Activated naive CD8-positive, alpha-beta T cell treated with anti-CD3 and anti-CD28 coated beads, Interleukin-2, amount 10 ng/mL, durations not matched to agents 7 days and 5 days (primary cell): ENCODE results near the gene ZFHX3. TPM values are rescaled to one million over a fixed set of nuclear protein-coding genes. Genes with fewer than 3 reads are reported as not detected.
"Not testable (repeated sequence)": the region's sequence is repeated elsewhere in the genome, so short reads cannot be mapped to it uniquely, and the experiment has no call there.

Source experiments
- ATAC-seq: fragments of 150-1000 bp; cut with Tn5 transposase; one replicate; pipeline ENCODE4 v1.10.0; 2021; ENCODE audit warnings: low read depth, moderate library complexity
- POLR2A ChIA-PET: fragments of 350-600 bp; sonication (Branson Sonifier 250); formaldehyde crosslinking; loops from one replicate; lab custom pipeline; 2021; ENCODE audit warnings: antibody characterized with exemption; lab: Charles Lee
- DNase-seq: peaks from one replicate; pipeline ENCODE4 v3.0.0; 2021
- H3K27ac Mint-ChIP-seq: one replicate; pipeline ENCODE4 v1.8.0; 2022; ENCODE audit warnings: mild to moderate bottlenecking, mixed read lengths
- H3K27me3 Mint-ChIP-seq: one replicate; pipeline ENCODE4 v1.8.0; 2022; ENCODE audit warnings: mild to moderate bottlenecking, moderate library complexity, mixed read lengths
- H3K36me3 Mint-ChIP-seq: one replicate; pipeline ENCODE4 v1.8.0; 2021; ENCODE audit warnings: mild to moderate bottlenecking, mixed read lengths
- H3K4me1 Mint-ChIP-seq: one replicate; pipeline ENCODE4 v1.8.0; 2021; ENCODE audit warnings: mixed read lengths
- H3K4me3 Mint-ChIP-seq: one replicate; pipeline ENCODE4 v1.8.0; 2022; ENCODE audit warnings: mild to moderate bottlenecking, moderate library complexity, mixed read lengths
- H3K9me3 Mint-ChIP-seq: one replicate; pipeline ENCODE4 v1.8.0; 2021; ENCODE audit warnings: mixed read lengths
- total RNA-seq, 2 experiments: library from RNA; stranded (reverse); gene quantifications; one replicate each; pipeline ENCODE4 v1.2.3, GENCODE V29; 2021

Gene ZFHX3
- total RNA-seq, 2 experiments from 2014 or later, result 1.1 to 1.6 TPM

DNA sequence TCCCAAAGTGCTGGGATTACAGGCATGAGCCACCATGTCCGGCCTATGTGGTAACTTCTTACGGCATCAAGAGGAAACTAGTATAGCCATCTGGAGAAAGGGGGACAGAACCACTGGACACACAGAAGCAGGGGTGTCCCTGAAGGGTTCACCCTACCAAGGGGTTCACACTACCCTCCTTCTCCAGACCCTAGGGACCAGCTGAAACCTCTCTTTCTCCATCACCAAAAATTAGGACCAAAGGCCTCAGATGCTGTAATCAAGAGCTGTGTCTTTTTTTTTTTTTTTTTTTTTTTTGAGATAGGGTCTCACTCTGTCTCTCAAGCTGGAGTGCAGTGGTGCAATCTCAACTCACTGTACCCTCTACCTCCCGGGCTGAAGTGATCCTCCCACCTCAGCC lies 33.2 kb downstream of the ZFHX3 start:
- no peaks in the 10 kb centered on the region for H3K36me3 Mint-ChIP-seq
- ATAC-seq, result no peak
- H3K27me3 Mint-ChIP-seq, result peaks cover 3% of the 10 kb centered on the region
- POLR2A ChIA-PET, result interaction anchor here (0.7 kb wide), 1 partner anchor 1350 kb away, joined by 3 read pairs; no protein-coding TSS in a partner anchor
- DNase-seq, result no peak
- no peak overlapping the region for H3K4me3 Mint-ChIP-seq
- no peak overlapping the region for H3K27ac Mint-ChIP-seq
- no peaks in the 10 kb centered on the region for H3K9me3 Mint-ChIP-seq
- H3K4me1 Mint-ChIP-seq, result no peaks in the 10 kb centered on the region

DNA sequence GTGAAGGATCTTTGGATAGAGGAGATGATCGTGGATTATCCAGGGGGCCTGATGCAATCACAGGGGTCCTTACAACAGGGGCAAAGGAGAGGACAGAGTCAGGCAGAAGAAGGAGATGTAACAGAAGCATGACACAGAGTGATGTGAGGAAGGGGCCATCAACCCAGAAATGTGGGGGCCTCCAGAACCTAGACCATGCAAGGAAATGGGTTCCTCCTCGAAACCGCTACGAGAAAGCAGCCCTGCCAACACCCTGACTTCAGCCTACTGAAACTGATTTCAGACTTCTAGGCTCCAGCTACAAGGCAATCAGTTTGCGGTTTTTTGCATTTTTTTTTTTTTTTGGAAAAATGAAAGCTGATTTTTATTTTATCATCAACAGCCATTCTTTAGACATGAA lies 34.0 kb downstream of the ZFHX3 start:
- ATAC-seq (no peak), DNase-seq (no peak)
- Mint-ChIP-seq H3K36me3 (no peaks in the 10 kb centered on the region), H3K9me3 (no peaks in the 10 kb centered on the region), H3K4me1 (no peaks in the 10 kb centered on the region), H3K27ac (no peak overlapping the region), H3K27me3 (peaks cover 9% of the 10 kb centered on the region), H3K4me3 (no peak overlapping the region)
- POLR2A ChIA-PET, result interaction anchor here (0.7 kb wide), 1 partner anchor 24 kb away, joined by 5 read pairs; no protein-coding TSS in a partner anchor

DNA sequence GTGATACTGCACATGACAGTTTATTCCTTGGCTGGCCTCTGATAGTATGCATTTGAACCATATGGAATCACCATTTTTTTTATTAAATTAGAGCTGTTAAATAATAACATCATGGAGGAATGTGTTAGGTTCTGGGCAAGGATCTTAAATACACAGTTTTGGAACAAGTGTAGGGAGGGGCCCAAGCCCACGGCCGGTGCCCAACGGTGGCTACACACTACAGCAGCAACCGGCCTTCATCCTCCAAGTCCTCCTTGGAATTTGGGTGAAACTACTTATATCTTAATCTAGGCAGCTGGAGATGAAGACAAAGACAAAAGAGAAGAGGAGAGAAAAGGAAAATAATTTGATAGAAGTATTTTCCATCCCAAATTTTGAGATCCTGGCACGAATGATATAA lies 35.6 kb downstream of the ZFHX3 start:
- DNase-seq, result no peak
- Mint-ChIP-seq H3K27me3 (peaks cover 17% of the 10 kb centered on the region), H3K36me3 (no peaks in the 10 kb centered on the region), H3K4me1 (no peaks in the 10 kb centered on the region), H3K4me3 (no peak overlapping the region), H3K27ac (no peak overlapping the region), H3K9me3 (no peaks in the 10 kb centered on the region)
- no peak for ATAC-seq
- POLR2A ChIA-PET, result no interaction called here

DNA sequence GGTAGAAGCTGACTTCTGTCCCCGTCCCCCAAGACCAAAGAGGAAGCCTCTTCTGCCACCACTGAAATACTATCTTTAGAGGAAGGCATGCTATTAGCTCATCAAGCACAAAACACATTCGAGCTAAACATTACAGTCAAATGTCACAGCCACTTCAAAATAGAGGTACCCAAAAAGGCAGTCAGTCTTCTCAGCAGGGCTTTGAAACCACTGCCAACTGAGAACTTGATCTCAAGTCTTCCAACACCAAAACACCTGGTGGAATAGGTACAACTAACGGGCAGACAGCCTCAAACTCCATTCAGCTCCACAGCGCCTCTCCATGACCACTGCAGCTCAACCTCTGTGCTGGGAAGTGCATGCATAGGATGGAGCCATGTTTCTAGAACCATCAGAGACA lies 36.0 kb downstream of the ZFHX3 start:
- Mint-ChIP-seq H3K27me3 (peaks cover 17% of the 10 kb centered on the region), H3K4me1 (no peaks in the 10 kb centered on the region), H3K36me3 (no peaks in the 10 kb centered on the region), H3K4me3 (no peak overlapping the region), H3K27ac (no peak overlapping the region), H3K9me3 (no peaks in the 10 kb centered on the region)
- POLR2A ChIA-PET, result no interaction called here
- no peak for DNase-seq
- ATAC-seq, result no peak

DNA sequence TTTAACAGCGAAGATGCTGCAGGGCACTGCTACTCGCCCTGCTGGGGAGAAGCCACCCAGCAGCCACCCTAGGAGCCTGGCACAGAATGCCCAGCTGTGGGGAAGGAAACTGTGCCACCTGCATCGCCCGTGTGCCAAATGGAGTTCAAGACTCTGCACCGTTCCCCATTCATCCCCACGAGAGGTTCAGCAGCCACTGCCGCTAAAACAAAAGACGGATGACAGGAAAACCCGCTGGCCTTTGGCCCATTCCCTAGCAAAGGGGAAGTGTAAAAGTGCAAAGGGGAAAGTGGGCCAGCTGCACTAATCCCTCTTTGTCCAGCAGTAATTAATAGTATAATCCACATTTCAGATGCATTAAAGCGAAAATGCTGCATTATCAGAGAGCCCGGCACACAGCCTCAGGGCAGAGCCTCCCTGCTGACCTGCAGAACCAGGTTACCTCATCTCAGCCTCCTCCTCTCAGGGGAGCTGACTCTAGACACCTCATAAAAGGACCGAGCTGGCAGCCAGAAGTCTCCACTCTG lies 37.7 kb downstream of the ZFHX3 start:
- H3K27me3 Mint-ChIP-seq, result peaks cover 17% of the 10 kb centered on the region
- DNase-seq, result no peak
- H3K36me3 Mint-ChIP-seq, result no peaks in the 10 kb centered on the region

DNA sequence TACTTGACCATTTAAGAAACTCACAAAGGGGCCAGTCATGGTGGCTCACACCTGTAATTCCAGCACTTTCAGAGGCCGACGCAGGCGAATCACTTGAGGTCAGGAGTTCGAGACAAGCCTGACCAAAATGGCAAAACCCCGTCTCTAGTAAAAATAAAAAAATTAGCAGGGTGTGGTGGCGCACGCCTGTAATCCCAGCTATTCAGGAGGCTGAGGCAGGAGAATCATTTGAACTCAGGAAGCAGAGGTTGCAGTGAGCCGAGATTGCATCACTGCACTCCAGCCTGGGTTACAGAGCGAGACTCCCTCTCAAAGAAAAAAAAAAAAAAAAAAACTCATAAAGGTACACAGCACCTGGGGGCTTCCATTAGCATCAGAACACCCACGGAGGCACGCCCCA lies 38.2 kb downstream of the ZFHX3 start:
- H3K4me3 Mint-ChIP-seq, DNase-seq, H3K4me1 Mint-ChIP-seq: not testable (repeated sequence)

More for the DNA sequence above, 37.7 kb downstream of the ZFHX3 start:
- no peak for ATAC-seq
- Mint-ChIP-seq H3K4me3 (no peak overlapping the region), H3K27ac (no peak overlapping the region), H3K4me1 (no peaks in the 10 kb centered on the region), H3K9me3 (no peaks in the 10 kb centered on the region)
- POLR2A ChIA-PET, result no interaction called here

DNA sequence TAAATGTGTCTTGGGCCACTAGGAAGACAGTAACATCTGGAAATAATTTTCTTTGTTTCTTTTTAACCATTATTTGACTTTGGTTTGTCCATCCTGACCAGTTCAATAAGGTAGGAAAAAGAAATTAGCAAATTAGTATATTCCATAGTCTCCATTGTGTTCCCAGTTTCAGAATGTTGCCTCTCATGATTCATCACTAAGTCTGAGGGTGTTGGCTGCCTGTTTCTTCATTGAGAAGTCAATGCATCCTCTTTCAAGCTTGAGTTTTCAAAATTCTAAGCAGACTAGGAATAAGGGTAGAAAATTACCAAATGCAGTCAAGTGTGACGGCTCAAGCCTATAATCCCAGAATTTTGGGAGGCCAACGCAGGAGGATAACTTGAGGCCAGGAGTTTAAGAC lies 41.9 kb downstream of the ZFHX3 start:
- DNase-seq (no peak), ATAC-seq (no peak)
- Mint-ChIP-seq H3K27me3 (peaks cover 20% of the 10 kb centered on the region), H3K36me3 (no peaks in the 10 kb centered on the region), H3K27ac (no peak overlapping the region), H3K9me3 (peaks cover 1% of the 10 kb centered on the region), H3K4me1 (no peaks in the 10 kb centered on the region), H3K4me3 (no peak overlapping the region)
- POLR2A ChIA-PET, result no interaction called here

More for the DNA sequence above, 38.2 kb downstream of the ZFHX3 start:
- H3K36me3 Mint-ChIP-seq, H3K9me3 Mint-ChIP-seq, ATAC-seq, H3K27ac Mint-ChIP-seq, POLR2A ChIA-PET: not testable (repeated sequence)
- peaks cover 17% of the 10 kb centered on the region for H3K27me3 Mint-ChIP-seq

DNA sequence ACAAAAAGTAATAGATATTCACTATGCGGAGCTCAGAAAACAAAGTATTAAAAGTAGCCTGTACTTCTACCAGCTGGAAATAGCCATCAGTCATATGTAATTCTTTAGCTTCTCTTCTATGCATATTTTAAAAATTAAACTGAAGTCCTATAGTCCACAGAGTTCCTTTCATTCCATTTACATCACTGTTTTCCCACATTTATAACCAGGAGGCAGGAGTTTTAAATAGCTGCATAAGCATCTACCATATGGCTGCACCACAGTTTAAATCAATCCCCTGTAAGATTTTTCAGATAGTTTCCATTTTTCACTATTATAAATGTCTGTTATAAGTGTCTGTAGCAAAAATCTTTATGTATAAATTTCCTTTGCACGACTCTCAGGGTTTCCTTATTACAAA lies 45.1 kb downstream of the ZFHX3 start:
- H3K4me3 Mint-ChIP-seq, result no peak overlapping the region
- no peaks in the 10 kb centered on the region for H3K4me1 Mint-ChIP-seq
- no peak overlapping the region for H3K27ac Mint-ChIP-seq
- H3K36me3 Mint-ChIP-seq, result no peaks in the 10 kb centered on the region
- peaks cover 2% of the 10 kb centered on the region for H3K27me3 Mint-ChIP-seq
- POLR2A ChIA-PET, result no interaction called here
- ATAC-seq (no peak), DNase-seq (no peak)
- H3K9me3 Mint-ChIP-seq, result peaks cover 4% of the 10 kb centered on the region

DNA sequence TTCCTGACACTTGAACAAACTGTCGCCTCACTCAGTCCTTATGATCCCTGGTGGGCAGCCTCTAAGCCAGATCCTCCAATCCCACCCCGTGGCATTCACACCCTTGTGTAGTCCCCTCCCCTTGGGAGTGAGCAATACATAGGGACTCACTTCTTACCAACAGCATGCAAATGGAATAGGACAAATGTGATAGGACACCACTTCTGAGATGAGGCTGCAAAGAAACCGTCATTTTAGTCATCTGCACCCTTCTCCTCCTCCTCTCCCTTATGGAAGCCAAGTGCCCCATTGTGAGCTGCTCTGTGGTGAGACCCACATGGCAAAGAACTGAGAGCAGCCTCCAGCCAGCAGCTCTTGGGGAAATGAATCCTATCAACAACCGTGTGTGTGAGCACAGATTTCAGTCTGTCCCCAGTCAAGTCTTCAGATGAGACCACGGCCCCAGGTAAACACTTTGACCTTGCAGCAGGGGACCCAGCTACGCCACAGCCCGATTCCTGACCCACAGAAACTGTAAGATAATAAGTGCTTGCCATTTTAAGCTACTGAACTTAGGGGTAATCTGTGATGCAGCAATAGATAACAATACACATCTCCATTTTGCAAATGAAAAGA lies 46.9 kb downstream of the ZFHX3 start:
- peaks cover 2% of the 10 kb centered on the region for H3K27me3 Mint-ChIP-seq
- ATAC-seq (no peak), DNase-seq (no peak)
- no peaks in the 10 kb centered on the region for H3K4me1 Mint-ChIP-seq
- H3K4me3 Mint-ChIP-seq, result no peak overlapping the region
- POLR2A ChIA-PET, result no interaction called here
- H3K36me3 Mint-ChIP-seq, result no peaks in the 10 kb centered on the region
- H3K9me3 Mint-ChIP-seq, result peaks cover 4% of the 10 kb centered on the region
- no peak overlapping the region for H3K27ac Mint-ChIP-seq

DNA sequence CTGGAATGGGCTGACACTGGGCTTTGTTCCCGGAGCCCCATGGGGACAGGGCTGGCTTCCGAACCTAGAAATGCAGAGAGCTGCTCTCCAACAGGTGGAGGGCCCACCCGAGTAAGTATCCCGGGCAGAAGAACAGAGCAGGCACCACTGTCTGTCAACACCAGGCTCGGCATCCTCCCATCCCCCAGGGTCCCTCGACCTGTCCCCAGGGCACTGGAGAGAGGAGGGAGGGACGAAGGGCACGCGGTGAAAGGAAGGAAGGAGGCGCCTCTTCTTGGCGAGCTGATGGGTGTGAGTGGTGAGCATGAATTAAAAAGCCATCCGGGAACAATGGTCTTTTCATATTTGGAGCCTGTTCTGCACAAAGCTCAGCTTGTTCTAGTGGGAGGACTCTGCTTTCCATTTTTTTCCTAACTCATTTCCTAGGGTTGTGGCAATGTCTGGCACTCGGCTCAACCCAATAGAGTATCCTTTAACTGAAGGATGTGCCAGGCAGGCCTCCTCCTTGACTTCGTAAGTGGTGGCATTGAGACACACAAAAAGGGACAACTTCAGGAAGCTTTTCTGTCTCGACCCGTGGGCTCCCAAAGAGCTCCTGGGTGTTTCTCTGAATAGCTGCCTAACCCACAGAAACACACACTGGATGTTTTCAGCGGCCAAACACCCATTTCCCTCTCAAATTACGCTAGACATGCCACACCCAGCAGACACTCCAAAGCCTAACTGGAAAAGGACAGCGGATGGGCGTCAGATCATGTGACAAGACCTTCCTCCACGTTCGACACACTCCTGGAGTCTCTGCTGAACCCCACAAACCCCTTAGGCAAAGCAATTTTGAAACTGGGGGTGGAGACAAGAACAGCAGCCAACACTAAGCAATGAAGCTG lies 47.7 kb downstream of the ZFHX3 start:
- Mint-ChIP-seq H3K27me3 (peaks cover 2% of the 10 kb centered on the region), H3K36me3 (no peaks in the 10 kb centered on the region), H3K9me3 (peaks cover 4% of the 10 kb centered on the region), H3K27ac (no peak overlapping the region), H3K4me3 (no peak overlapping the region), H3K4me1 (no peaks in the 10 kb centered on the region)
- ATAC-seq (no peak), DNase-seq (no peak)
- POLR2A ChIA-PET, result no interaction called here

DNA sequence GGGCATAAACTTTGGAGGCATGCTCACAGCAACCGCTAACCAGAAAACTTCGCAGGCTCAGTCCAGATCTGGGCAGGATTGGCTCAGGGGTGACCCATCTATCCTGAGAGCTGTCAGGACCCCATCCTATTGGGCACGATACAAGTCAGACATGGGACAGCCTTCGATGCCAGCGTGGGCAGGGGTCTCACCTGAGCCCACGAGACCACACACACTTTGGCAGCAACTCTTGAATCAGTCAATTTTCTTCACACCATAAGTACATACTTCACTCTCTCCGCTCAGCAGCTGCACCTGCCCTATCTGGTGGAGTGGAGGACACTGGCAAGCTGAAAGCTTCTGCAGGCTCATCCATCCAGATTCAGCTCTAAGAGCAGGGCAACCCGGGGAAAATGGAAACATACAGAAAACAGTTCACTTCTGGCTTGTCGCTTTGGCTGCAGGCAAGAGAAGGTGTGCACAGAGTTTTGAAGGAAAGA lies 48.3 kb downstream of the ZFHX3 start:
- H3K27ac Mint-ChIP-seq, result no peak overlapping the region
- ATAC-seq, result no peak
- no peak overlapping the region for H3K4me3 Mint-ChIP-seq
- H3K36me3 Mint-ChIP-seq, result no peaks in the 10 kb centered on the region
- peaks cover 2% of the 10 kb centered on the region for H3K27me3 Mint-ChIP-seq
- no peaks in the 10 kb centered on the region for H3K4me1 Mint-ChIP-seq
- peaks cover 2% of the 10 kb centered on the region for H3K9me3 Mint-ChIP-seq
- POLR2A ChIA-PET, result no interaction called here
- DNase-seq, result no peak

DNA sequence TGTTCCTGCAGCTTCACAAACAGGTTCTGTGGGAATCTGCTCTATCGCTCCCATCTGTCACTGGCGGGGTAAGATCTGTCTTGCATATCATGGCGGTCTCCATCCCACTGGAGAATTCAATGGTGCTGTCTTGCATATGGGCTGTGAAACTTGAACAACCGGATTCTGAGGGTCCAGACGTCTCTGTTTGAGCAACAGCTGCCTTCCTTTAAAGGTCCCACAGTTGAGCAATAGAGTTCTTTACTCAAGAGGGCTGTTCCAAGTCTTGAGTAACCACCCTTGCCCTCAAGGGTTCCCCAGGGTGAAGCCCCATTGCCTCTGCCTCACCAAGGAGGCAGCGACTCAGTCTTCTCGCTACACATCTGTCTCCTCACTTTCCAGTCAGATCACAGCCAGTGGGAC lies 50.8 kb downstream of the ZFHX3 start:
- no peak for DNase-seq
- no peaks in the 10 kb centered on the region for H3K4me1 Mint-ChIP-seq
- H3K4me3 Mint-ChIP-seq, result no peak overlapping the region
- POLR2A ChIA-PET, result interaction anchor here (0.6 kb wide), 1 partner anchor 115 kb away, joined by 7 read pairs; no protein-coding TSS in a partner anchor
- peaks cover 2% of the 10 kb centered on the region for H3K9me3 Mint-ChIP-seq
- H3K27ac Mint-ChIP-seq, result no peak overlapping the region
- H3K36me3 Mint-ChIP-seq, result no peaks in the 10 kb centered on the region
- H3K27me3 Mint-ChIP-seq, result no peaks in the 10 kb centered on the region
- no peak for ATAC-seq

DNA sequence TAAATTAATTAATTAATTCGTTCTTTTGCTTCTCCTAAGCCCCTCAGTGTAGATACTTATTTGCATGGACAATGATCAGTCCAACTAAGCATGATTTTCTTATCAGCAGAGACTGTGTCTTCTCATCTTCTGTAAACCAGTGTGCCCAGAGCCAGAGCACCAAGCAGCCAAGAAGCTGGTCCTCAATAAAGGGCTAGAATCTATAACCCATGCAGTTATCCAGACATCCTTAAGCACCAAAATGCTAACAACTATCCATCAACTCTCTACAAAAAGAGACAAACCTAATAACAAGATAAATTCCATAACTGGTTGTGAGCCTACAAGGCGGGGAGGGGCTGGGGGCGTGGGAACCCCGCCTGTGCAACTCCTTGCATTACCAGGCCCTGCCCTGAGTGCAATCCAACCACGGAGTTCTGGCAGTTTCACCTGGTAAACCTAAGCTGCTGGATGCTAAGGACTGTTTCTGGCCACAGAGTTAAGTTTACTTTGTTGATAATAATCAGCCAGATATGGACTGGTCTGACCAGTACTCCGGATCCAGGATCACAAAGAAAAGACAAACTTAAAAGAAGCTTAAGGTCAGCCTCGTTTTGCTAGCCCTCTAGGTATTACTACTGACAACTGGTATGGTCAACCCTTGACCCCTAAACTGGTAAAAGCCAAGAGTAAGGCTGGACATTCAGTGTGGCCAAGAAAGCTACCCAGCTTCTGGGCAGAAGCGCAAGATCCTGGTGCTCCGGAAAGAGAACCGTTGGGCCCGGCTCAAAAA lies 51.5 kb downstream of the ZFHX3 start:
- Mint-ChIP-seq H3K9me3 (peaks cover 2% of the 10 kb centered on the region), H3K36me3 (no peaks in the 10 kb centered on the region), H3K27ac (no peak overlapping the region), H3K4me1 (no peaks in the 10 kb centered on the region), H3K4me3 (no peak overlapping the region), H3K27me3 (no peaks in the 10 kb centered on the region)
- DNase-seq (no peak), ATAC-seq (no peak)
- POLR2A ChIA-PET, result interaction anchor here (0.6 kb wide), 1 partner anchor 116 kb away, joined by 7 read pairs; no protein-coding TSS in a partner anchor
